ENCODE measurements around the gene ATG16L2.

- TF ChIP-seq GATA3 (IDR thresholded peaks at IDR 0.05; ENCODE audit: low read depth, low read length) (no peak), GATA2 (IDR thresholded peaks at IDR 0.05; ENCODE audit: low read depth, low read length) (no peak)
These were observed 11.4 kb downstream of the ATG16L2 start for GRCh38 chr11:72825661-72826060.

Measured in SH-SY5Y (cell line).